HepG2 (cell line): ENCODE measurements around the gene PSMA3. TPM values are rescaled to one million over a fixed set of nuclear protein-coding genes. Genes with fewer than 3 reads are reported as not detected.

Source experiments
- ATAC-seq: fragments of 200-7000 bp; cut with Tn5 transposase; 3 replicates; pipeline ENCODE4 v1.9.1; 2020; ENCODE audit warnings: mild to moderate bottlenecking, moderate library complexity
- BruUV-seq: library from RNA; stranded (reverse); fragments of 400-500 nt; replicated peaks from 2 replicates; lab custom pipeline; 2021; lab: Mats Ljungman, UMichigan
- CTCF ChIA-PET: fragments of 300-600 bp; formaldehyde crosslinking; extraction: SDS; loops from one replicate; lab custom pipeline; 2021; ENCODE audit warnings: low total read pairs, inconsistent platforms, low intra/inter-chr PET ratio; lab: Yijun Ruan, JAX
- POLR2A ChIA-PET: fragments of 350-600 bp; sonication (Branson Sonifier 250); formaldehyde crosslinking; loops from one replicate; lab custom pipeline; 2020; ENCODE audit warnings: antibody characterized with exemption, inconsistent platforms; lab: Yijun Ruan, JAX
- DNase-seq: peaks from one replicate; pipeline ENCODE4 v3.0.0-alpha.2; 2015; ENCODE audit warnings: low spot score
- FAIRE-seq: peaks from 3 replicates; lab custom pipeline; 2011; peaks lifted over from hg19 to GRCh38; lab: Jason Lieb, UNC
- H2AFZ ChIP-seq: one replicate; pipeline ENCODE4 v1.6.1; 2011; ENCODE audit warnings: low read length, inconsistent platforms
- H3K27ac ChIP-seq: fragments of 300-600 bp; 3 replicates; pipeline ENCODE4 v1.8.0; 2011; ENCODE audit warnings: mixed run types, mild to moderate bottlenecking, mixed read lengths, low read length, inconsistent platforms; ENCODE audit not compliant: insufficient read depth; ENCODE audit errors: extremely low read length
- H3K27me3 ChIP-seq, 2 experiments: fragments of 200-600 bp in 1 of 2; 2 replicates in 1 of 2; 3 replicates in 1 of 2; pipeline versions ENCODE4 v1.6.0 to v1.8.0; 2011; ENCODE audit warnings: low read length in 2 of 2, mild to moderate bottlenecking in 2 of 2, moderate library complexity in 2 of 2, inconsistent platforms in 1 of 2; ENCODE audit not compliant: insufficient read depth in 2 of 2, control insufficient read depth in 1 of 2
- H3K36me3 ChIP-seq, 2 experiments: fragments of 200-600 bp in 1 of 2; replicated peaks in 1 of 2; 2 replicates in 1 of 2; 3 replicates in 1 of 2; pipeline versions ENCODE4 v1.5.1 to v1.8.0; 2011; ENCODE audit warnings: low read length in 2 of 2, inconsistent platforms in 1 of 2; ENCODE audit not compliant: insufficient read depth in 2 of 2, control insufficient read depth in 1 of 2
- H3K4me1 ChIP-seq: 2 replicates; pipeline ENCODE4 v1.5.1; 2012; ENCODE audit warnings: low read length, inconsistent platforms; ENCODE audit not compliant: insufficient read depth
- H3K4me2 ChIP-seq: 2 replicates; pipeline ENCODE4 v1.6.0; 2011; ENCODE audit warnings: low read depth, low read length, inconsistent platforms
- H3K4me3 ChIP-seq, 3 experiments: fragments of 200-600 bp in 1 of 3; sonication (generic), shearing (Covaris generic) in 1 of 3; replicated peaks in 1 of 3; 2 replicates each; pipeline ENCODE4 v1.5.1; 2011 to 2016; ENCODE audit warnings: low read length in 3 of 3, inconsistent platforms in 2 of 3, low read depth in 2 of 3, mild to moderate bottlenecking in 2 of 3, control low read depth in 1 of 3, mixed read lengths in 1 of 3; ENCODE audit not compliant: insufficient read depth in 1 of 3
- H3K79me2 ChIP-seq: one replicate; pipeline ENCODE4 v1.6.1; 2011; ENCODE audit warnings: low read length, inconsistent platforms; ENCODE audit not compliant: insufficient read depth
- H3K9ac ChIP-seq: 2 replicates; pipeline ENCODE4 v1.6.0; 2011; ENCODE audit warnings: mild to moderate bottlenecking, low read depth, low read length, inconsistent platforms; ENCODE audit not compliant: insufficient read depth
- H3K9me3 ChIP-seq: 2 replicates; pipeline ENCODE4 v1.5.1; 2012; ENCODE audit warnings: mild to moderate bottlenecking, low read length
- H4K20me1 ChIP-seq: 2 replicates; pipeline ENCODE4 v1.6.0; 2011; ENCODE audit warnings: inconsistent platforms, mild to moderate bottlenecking, low read length, moderate library complexity; ENCODE audit not compliant: insufficient read depth
- NFIC ChIP-seq: IDR thresholded peaks from 2 replicates; pipeline ENCODE4 v1.6.1; 2012; ENCODE audit warnings: mild to moderate bottlenecking, low read length, inconsistent platforms
- TERF1 ChIP-seq: sonication (generic); formaldehyde crosslinking; IDR thresholded peaks from 2 replicates; pipeline ENCODE4 v1.8.0; 2022; ENCODE audit warnings: mild to moderate bottlenecking, missing genetic modification reagents, moderate library complexity
- TIGD3 ChIP-seq: sonication (generic); formaldehyde crosslinking; IDR thresholded peaks from 2 replicates; pipeline ENCODE4 v1.5.1; 2020; ENCODE audit warnings: mild to moderate bottlenecking, missing genetic modification reagents, borderline replicate concordance
- ZNF615 ChIP-seq: sonication (generic); formaldehyde crosslinking; IDR thresholded peaks from 2 replicates; pipeline ENCODE4 v1.5.0; 2020; ENCODE audit warnings: mild to moderate bottlenecking, missing genetic modification reagents, borderline replicate concordance
- ZNF770 ChIP-seq: sonication (generic); formaldehyde crosslinking; IDR thresholded peaks from 2 replicates; pipeline ENCODE4 v1.5.0; 2020; ENCODE audit warnings: mild to moderate bottlenecking, missing genetic modification reagents
- WGBS: methylation state at CpG from one replicate; pipeline ENCODE4 v1.1.6; 2017; ENCODE audit warnings: low lambda C conversion rate; 5-methylcytosine and 5-hydroxymethylcytosine counted together
- in situ Hi-C: cut with HindIII; loops from 2 replicates; pipeline ENCODE4 v1.10.0; 2017; ENCODE audit warnings: low pct_unique_long_range_greater_than_20kb; ENCODE audit not compliant: extremely low pct_ligation_motif_present
- intact Hi-C: fragments of 100-400 bp; cut with micrococcal nuclease; formaldehyde crosslinking; loops from one replicate; pipeline ENCODE4 v1.10.0; 2022; ENCODE audit not compliant: unreplicated experiment
- polyA plus RNA-seq, 8 experiments: library from polyadenylated mRNA; depleted of rRNA in 3 of 8; stranded (reverse) in 7 of 8; unstranded in 1 of 8; fragments of >200 nt; fragmentation: Illumina TruSeq in 4 of 8; extraction: Trizol in 4 of 8; gene quantifications; 2 replicates each; pipeline versions ENCODE4 v1.2.1 to v1.2.3, GENCODE V29; 2011 to 2016; ENCODE audit warnings: low read depth in 4 of 8, missing spikeins in 1 of 8, mixed read lengths in 1 of 8; ENCODE audit not compliant: insufficient read depth in 1 of 8
- total RNA-seq, 5 experiments: library from RNA; depleted of rRNA; stranded (reverse); fragments of >200 nt; fragmentation: Illumina TruSeq; extraction: Trizol; gene quantifications; 2 replicates each; pipeline ENCODE4 v1.2.3, GENCODE V29; 2016; ENCODE audit warnings: low read depth in 1 of 5

PSMA3 gene
- total and polyA plus RNA-seq, 2 of the 13 experiments (the other 11 are each of a cell fraction or from before 2014, with no cell fraction given): 232 to 275 TPM

- no peak for TF ChIP-seq TIGD3
- TF ChIP-seq ZNF615 (CRISPR knock-in tag): no peak
Measured at GRCh38 chr14:58276208-58276607, 31.6 kb downstream of the PSMA3 start (continued).

GRCh38 chr14:58278177-58278576 is 33.5 kb downstream of the PSMA3 start:
- Histone ChIP-seq H3K4me1 (peaks cover 83% of the 10 kb centered on the region), H3K36me3 (peaks cover 5 to 54% of the 10 kb centered on the region in 2 experiments; a peak in 4 of 5 replicates), H3K4me2 (no peak overlapping the region), H3K79me2 (peaks cover 90% of the 10 kb centered on the region), H3K9me3 (no peaks in the 10 kb centered on the region), H3K4me3 (no peak overlapping the region), H2AFZ (no peak overlapping the region), H4K20me1 (no peaks in the 10 kb centered on the region), H3K27ac (no peak overlapping the region), H3K9ac (no peak overlapping the region), H3K27me3 (no peaks in the 10 kb centered on the region)
- ChIA-PET POLR2A (interaction anchor here (7.3 kb wide), 1 partner anchor 21 kb away, joined by 92 read pairs; the partner anchor contains the start of gene ARID4A), CTCF (no interaction called here)
- DNase-seq: no peak
- intact Hi-C loops: no loop called here
- in situ Hi-C loops: no loop called here
- 93% methylated on average over 8 of the region's 8 CpGs for WGBS
- no peak for ATAC-seq
- FAIRE-seq: no peak
- TF ChIP-seq TERF1 (CRISPR knock-in tag) (no peak), ZNF770 (CRISPR knock-in tag) (peak; percentile 91), NFIC (no peak)
- no TSS peak for BruUV-seq
